Upper lobe of left lung (tissue), 6 donors: ENCODE measurements around the gene LSM12. TPM values are rescaled to one million over a fixed set of nuclear protein-coding genes. Genes with fewer than 3 reads are reported as not detected.

ENCODE experiments used
- ATAC-seq, 2 donors: fragments of 200-7000 bp; cut with Tn5 transposase; one replicate each; pipeline ENCODE4 v1.9.1; 2022; ENCODE audit warnings: mild to moderate bottlenecking in 2 of 2, moderate library complexity in 2 of 2; ENCODE audit not compliant: low FRiP score in 2 of 2
- DNase-seq, 2 donors: peaks; one replicate each; pipeline ENCODE4 v3.0.0-alpha.2; 2019 to 2020
- H3K27ac ChIP-seq, 4 donors: fragments of 200-600 bp; sonication (generic); one replicate each; pipeline ENCODE4 v1.5.1; 2016 to 2019
- H3K27me3 ChIP-seq, 4 donors: fragments of 200-600 bp; sonication (generic); one replicate each; pipeline ENCODE4 v1.5.1; 2017 to 2019
- H3K36me3 ChIP-seq, 4 donors: fragments of 200-600 bp; sonication (generic); one replicate each; pipeline ENCODE4 v1.5.1; 2016 to 2019
- H3K4me1 ChIP-seq, 4 donors: fragments of 200-600 bp; sonication (generic); one replicate each; pipeline ENCODE4 v1.5.1; 2018 to 2019
- H3K4me3 ChIP-seq, 4 donors: fragments of 200-600 bp; sonication (generic); one replicate each; pipeline ENCODE4 v1.5.1; 2017 to 2019; ENCODE audit warnings: mild to moderate bottlenecking in 2 of 4, moderate library complexity in 1 of 4
- H3K9me3 ChIP-seq, 4 donors: fragments of 200-600 bp; sonication (generic); one replicate each; pipeline ENCODE4 v1.5.1; 2018 to 2019
- EP300 ChIP-seq, 4 donors: sonication (generic); formaldehyde crosslinking; IDR thresholded peaks; one replicate each; pipeline ENCODE4 v1.5.1; 2017; ENCODE audit warnings: antibody characterized with exemption in 4 of 4, control low read depth in 2 of 4
- POLR2A ChIP-seq, 4 donors: fragments of 450-650 bp; IDR thresholded peaks; one replicate each; pipeline ENCODE4 v1.5.1; 2016 to 2017; ENCODE audit warnings: antibody characterized with exemption in 4 of 4, mild to moderate bottlenecking in 2 of 4
- POLR2AphosphoS5 ChIP-seq, 2 donors: sonication (generic); formaldehyde crosslinking; IDR thresholded peaks; one replicate each; pipeline ENCODE4 v1.5.1; 2017; ENCODE audit warnings: antibody characterized with exemption in 2 of 2
- WGBS, 2 donors: methylation state at CpG; one replicate each; pipeline ENCODE4 v1.1.5; 2017 to 2018; 5-methylcytosine and 5-hydroxymethylcytosine counted together
- total RNA-seq, 6 donors: library from RNA; depleted of rRNA in 4 of 6; stranded (reverse); fragments of >200 nt in 4 of 6; gene quantifications; one replicate each; pipeline versions ENCODE4 v1.1.0 to v1.2.1, GENCODE V29; 2016 to 2021
- TF ChIP-seq, protein P1 (sequence below), 6 experiments: fragments of 450-650 bp in 4 of 6; fragments of 200-600 bp in 2 of 6; sonication (generic) in 2 of 6; IDR thresholded peaks; one replicate each; pipeline ENCODE4 v1.5.1; 2016 to 2019; ENCODE audit warnings: antibody characterized with exemption in 6 of 6
- donor health status: DM: no; HTN: no; CAD: no; lungs with moderate emphysema.
- donor health status: DM: no; HTN: yes; CAD: no; lungs with severe emphysema.

Gene LSM12
- total RNA-seq, 6 donors from 2014 or later: 14.8 to 38.3 (median 33.6) TPM

DNA sequence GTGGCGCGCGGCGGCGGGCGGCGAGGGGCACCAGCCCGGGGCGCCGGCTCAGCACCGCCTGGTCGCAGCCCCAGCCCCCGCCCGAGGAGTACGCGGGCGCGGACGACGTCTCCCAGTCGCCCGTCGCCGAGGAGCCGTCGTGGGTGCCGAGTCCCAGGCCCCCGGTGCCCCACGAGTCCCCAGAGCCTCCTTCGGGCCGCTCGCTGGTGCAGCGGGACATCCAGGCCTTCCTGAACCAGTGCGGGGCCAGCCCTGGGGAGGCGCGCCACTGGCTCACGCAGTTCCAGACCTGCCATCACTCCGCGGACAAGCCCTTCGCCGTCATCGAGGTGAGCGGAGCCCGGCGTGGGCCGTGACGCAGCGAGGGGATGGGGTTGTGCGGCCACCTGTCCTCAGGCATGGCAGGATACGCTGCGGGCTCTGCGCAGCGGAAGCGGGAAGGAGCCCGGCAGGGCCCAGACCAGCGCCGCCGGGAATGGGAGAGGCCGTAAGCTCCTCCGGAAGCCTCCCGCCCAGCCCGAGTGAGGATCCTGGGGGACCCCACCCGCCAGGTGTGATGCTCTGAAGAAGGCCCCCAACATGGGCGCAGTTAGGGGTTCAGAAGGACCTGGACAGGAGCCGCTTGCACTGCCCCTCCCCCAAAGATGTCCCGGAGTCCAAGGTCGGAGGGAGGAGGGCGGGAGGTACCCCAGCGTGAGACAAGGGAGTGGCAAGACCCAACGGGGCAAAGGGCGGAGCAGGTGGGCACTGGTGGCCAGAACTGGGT lies 61.5 kb downstream of the LSM12 start:
- Histone ChIP-seq H3K9me3 (no peaks in the 10 kb centered on the region), H3K27me3 (peaks cover 0 to 20% (median 14%) of the 10 kb centered on the region in 4 donors), H3K4me1 (peaks cover 32 to 44% (median 34%) of the 10 kb centered on the region in 4 donors), H3K27ac (peak overlapping the region in 3 of 4 donors; percentile 49 to 81 (median 78)), H3K4me3 (peak overlapping the region; percentile 25 to 66 (median 53)), H3K36me3 (peaks cover 0 to 6% (median 3%) of the 10 kb centered on the region in 4 donors)
- DNase-seq (peak in 1 of 2 donors; percentile 89), ATAC-seq (no peak)
- 0 to 21% methylated on average over 2 to 9 of the region's 71 CpGs for WGBS, 2 donors
- no peak for TF ChIP-seq POLR2A (IDR thresholded peaks at IDR 0.05)
- no peak for TF ChIP-seq POLR2AphosphoS5 (IDR thresholded peaks at IDR 0.05)
- TF ChIP-seq, protein P1, sequence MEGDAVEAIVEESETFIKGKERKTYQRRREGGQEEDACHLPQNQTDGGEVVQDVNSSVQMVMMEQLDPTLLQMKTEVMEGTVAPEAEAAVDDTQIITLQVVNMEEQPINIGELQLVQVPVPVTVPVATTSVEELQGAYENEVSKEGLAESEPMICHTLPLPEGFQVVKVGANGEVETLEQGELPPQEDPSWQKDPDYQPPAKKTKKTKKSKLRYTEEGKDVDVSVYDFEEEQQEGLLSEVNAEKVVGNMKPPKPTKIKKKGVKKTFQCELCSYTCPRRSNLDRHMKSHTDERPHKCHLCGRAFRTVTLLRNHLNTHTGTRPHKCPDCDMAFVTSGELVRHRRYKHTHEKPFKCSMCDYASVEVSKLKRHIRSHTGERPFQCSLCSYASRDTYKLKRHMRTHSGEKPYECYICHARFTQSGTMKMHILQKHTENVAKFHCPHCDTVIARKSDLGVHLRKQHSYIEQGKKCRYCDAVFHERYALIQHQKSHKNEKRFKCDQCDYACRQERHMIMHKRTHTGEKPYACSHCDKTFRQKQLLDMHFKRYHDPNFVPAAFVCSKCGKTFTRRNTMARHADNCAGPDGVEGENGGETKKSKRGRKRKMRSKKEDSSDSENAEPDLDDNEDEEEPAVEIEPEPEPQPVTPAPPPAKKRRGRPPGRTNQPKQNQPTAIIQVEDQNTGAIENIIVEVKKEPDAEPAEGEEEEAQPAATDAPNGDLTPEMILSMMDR (IDR thresholded peaks at IDR 0.05): no peak
- no peak for TF ChIP-seq EP300 (IDR thresholded peaks at IDR 0.05)

DNA sequence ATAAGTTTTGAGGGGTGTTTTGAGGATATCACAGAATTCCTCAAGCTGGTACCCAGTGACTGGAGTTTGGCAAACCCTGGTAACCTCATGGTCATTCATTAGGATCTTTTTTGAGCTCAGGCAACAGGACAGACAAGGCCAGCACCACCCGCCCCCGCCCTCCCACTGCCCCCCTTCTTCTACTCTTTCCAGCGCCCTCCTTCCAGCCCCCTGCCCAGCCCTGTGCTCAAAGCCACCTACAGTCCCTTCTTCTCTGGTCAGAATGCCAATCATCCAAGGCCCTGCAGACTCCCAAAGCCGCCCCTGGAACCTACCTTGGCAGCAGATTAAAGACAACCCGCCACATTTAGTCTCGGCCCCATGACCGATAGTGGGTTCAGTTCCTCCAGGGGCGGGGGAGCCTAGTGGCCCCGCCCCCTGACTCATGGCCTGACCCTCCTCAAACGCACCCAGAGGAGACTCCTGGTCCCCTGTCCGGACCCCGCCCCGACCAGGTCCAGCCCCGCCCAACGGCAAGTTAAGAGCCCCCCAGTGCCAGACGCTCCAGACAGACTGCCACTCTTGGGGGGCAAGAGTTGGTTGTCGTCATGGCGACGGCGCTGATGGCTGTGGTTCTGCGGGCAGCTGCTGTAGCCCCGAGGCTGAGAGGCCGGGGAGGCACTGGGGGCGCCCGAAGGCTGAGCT lies 62.3 kb downstream of the LSM12 start, which contains the start of gene NAGS:
TSS of gene NAGS (plus strand) at position 546 of the 684 bp plus-strand sequence. CDS start at position 588, 42 bp downstream.
- WGBS, 2 donors: 25 to 43% methylated on average over 7 to 21 of the region's 25 CpGs
- Histone ChIP-seq H3K9me3 (no peaks in the 10 kb centered on the region), H3K4me1 (peaks cover 32 to 44% (median 34%) of the 10 kb centered on the region in 4 donors), H3K36me3 (peaks cover 0 to 1% (median 0%) of the 10 kb centered on the region in 4 donors), H3K27me3 (peaks cover 0 to 20% (median 14%) of the 10 kb centered on the region in 4 donors), H3K27ac (peak within 1 kb of the TSS in 3 of 4 donors; percentile 49 to 81 (median 78)), H3K4me3 (peak within 1 kb of the TSS; percentile 25 to 66 (median 53))
- TF ChIP-seq, protein P1 (IDR thresholded peaks at IDR 0.05): no peak
- peak in 1 of 4 donors; percentile 14 for TF ChIP-seq POLR2A (IDR thresholded peaks at IDR 0.05)
- DNase-seq (peak; percentile 78 to 87), ATAC-seq (no peak)

DNA sequence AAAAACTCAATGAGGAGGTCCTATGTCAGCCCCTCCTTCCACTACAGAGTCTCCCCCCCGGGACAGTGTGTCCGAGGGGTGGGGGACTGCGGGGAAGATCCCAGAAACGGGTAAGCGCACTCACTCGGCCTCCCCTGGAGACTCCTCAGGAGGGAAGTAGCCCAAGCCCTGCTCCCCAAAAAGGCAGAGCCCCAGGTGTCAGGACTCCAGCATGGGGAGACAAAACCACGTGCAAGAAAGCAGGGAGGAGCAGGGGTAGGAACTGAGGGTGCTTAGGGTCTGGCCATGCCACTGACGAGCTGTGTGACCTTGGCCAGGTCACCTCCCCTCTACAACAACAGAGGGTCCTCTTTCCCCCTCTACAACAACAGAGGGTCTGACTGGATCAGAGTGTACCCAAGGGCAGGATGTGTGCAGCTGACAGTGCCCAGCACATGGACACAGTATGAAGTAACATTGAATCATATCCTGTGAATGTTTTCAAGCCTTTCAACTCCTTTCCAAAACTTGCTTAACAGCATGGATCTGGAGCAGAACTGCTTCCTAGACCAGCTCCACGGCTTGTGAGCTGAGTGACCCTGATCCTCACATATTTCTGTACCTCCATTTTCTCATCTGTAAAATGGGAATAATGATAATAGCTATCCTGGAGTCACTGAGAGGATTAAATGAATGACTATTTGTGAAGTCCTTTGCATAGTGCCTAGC lies 64.2 kb downstream of the LSM12 start:
- no peak for ATAC-seq
- 71 to 78% methylated on average over 9 of the region's 9 CpGs for WGBS, 2 donors
- Histone ChIP-seq H3K4me1 (peaks cover 21 to 30% (median 24%) of the 10 kb centered on the region in 4 donors), H3K27ac (no peak overlapping the region), H3K27me3 (peaks cover 0 to 20% (median 14%) of the 10 kb centered on the region in 4 donors), H3K4me3 (no peak overlapping the region), H3K36me3 (no peaks in the 10 kb centered on the region), H3K9me3 (no peaks in the 10 kb centered on the region)
- no peak for TF ChIP-seq POLR2AphosphoS5 (IDR thresholded peaks at IDR 0.05)
- TF ChIP-seq, protein P1 (IDR thresholded peaks at IDR 0.05): no peak
- no peak for TF ChIP-seq POLR2A (IDR thresholded peaks at IDR 0.05)
- TF ChIP-seq EP300 (IDR thresholded peaks at IDR 0.05): no peak
- no peak for DNase-seq

DNA sequence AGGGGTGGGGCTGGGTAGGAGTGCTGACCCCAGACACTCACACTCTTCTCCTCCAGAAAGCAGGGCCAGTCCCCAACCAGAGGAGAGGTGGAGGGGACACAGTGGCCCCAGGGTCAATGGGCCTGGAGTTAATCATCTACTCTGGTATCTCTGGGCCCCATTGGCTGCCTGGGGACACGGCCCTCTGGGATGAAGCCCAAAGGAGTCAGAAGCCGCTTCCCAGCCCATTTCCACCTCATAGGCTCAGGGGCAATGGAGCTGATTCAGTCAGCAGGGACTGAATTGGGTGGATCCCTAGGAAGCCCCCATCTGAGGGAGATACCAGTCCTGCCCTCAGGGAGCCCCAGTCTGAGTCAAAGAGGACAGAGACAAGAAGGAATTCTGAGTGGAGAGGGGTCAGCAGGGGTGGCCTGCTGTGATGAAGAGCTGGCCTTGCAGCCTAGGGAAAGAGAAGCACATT lies 65.0 kb downstream of the LSM12 start:
- 77 to 90% methylated on average over 2 of the region's 2 CpGs for WGBS, 2 donors
- Histone ChIP-seq H3K4me1 (peaks cover 17 to 24% (median 20%) of the 10 kb centered on the region in 4 donors), H3K27ac (no peak overlapping the region), H3K27me3 (peaks cover 0 to 20% (median 14%) of the 10 kb centered on the region in 4 donors), H3K4me3 (no peak overlapping the region), H3K36me3 (no peaks in the 10 kb centered on the region), H3K9me3 (no peaks in the 10 kb centered on the region)
- DNase-seq (no peak), ATAC-seq (no peak)
- TF ChIP-seq POLR2A (IDR thresholded peaks at IDR 0.05): no peak
- no peak for TF ChIP-seq EP300 (IDR thresholded peaks at IDR 0.05)
- TF ChIP-seq, protein P1 (IDR thresholded peaks at IDR 0.05): no peak
- TF ChIP-seq POLR2AphosphoS5 (IDR thresholded peaks at IDR 0.05): no peak
